Immature natural killer cell (primary cell): ENCODE data around the gene VSTM2B. TPM values are rescaled to one million over a fixed set of nuclear protein-coding genes. Genes with fewer than 3 reads are reported as not detected.

Source experiments
- DNase-seq, 3 donors: peaks; one replicate each; pipeline ENCODE4 v3.0.0; 2022; ENCODE audit warnings: mixed read lengths in 1 of 3
- H3K27ac Mint-ChIP-seq, 6 donors: one replicate each; pipeline ENCODE4 v1.8.0; 2020; ENCODE audit warnings: mixed read lengths in 6 of 6, mild to moderate bottlenecking in 5 of 6, inconsistent platforms in 4 of 6, moderate library complexity in 3 of 6
- H3K27me3 Mint-ChIP-seq, 3 donors: one replicate each; pipeline ENCODE4 v1.8.0; 2020 to 2021; ENCODE audit warnings: low read depth in 3 of 3, mild to moderate bottlenecking in 3 of 3, mixed read lengths in 3 of 3, moderate library complexity in 3 of 3, inconsistent platforms in 1 of 3
- H3K36me3 Mint-ChIP-seq, 3 donors: one replicate each; pipeline ENCODE4 v1.8.0; 2020; ENCODE audit warnings: mixed read lengths in 3 of 3, inconsistent platforms in 2 of 3, mild to moderate bottlenecking in 2 of 3
- H3K4me1 Mint-ChIP-seq, 2 donors: one replicate each; pipeline ENCODE4 v1.8.0; 2020; ENCODE audit warnings: inconsistent platforms in 2 of 2, mild to moderate bottlenecking in 2 of 2, mixed read lengths in 2 of 2, moderate library complexity in 1 of 2
- H3K4me3 Mint-ChIP-seq, 5 donors: one replicate each; pipeline ENCODE4 v1.8.0; 2020; ENCODE audit warnings: mild to moderate bottlenecking in 5 of 5, mixed read lengths in 5 of 5, inconsistent platforms in 3 of 5, moderate library complexity in 3 of 5
- H3K9me3 Mint-ChIP-seq, 6 donors: one replicate each; pipeline ENCODE4 v1.8.0; 2020; ENCODE audit warnings: mild to moderate bottlenecking in 6 of 6, mixed read lengths in 6 of 6, inconsistent platforms in 4 of 6, moderate library complexity in 3 of 6
- polyA plus RNA-seq, 3 donors: library from polyadenylated mRNA; unstranded; fragments of 300-500 nt; fragmentation: Illumina TruSeq; gene quantifications; one replicate each; pipeline ENCODE4 v1.2.3, GENCODE V29; 2021

VSTM2B gene
- polyA plus RNA-seq, 3 donors from 2014 or later: 0.41 to 0.48 TPM; not detected in 1

GRCh38 chr19:29501816-29502580 lies 23.8 kb upstream of the VSTM2B start:
- H3K27ac Mint-ChIP-seq: no peak overlapping the region
- no peak overlapping the region for H3K4me3 Mint-ChIP-seq
- H3K9me3 Mint-ChIP-seq: no peaks in the 10 kb centered on the region
- H3K36me3 Mint-ChIP-seq: no peaks in the 10 kb centered on the region
- peaks cover 0 to 3% (median 0%) of the 10 kb centered on the region in 3 donors for H3K27me3 Mint-ChIP-seq
- DNase-seq: no peak
- H3K4me1 Mint-ChIP-seq: no peaks in the 10 kb centered on the region

- no peak for DNase-seq
- Mint-ChIP-seq H3K4me3 (no peak overlapping the region), H3K27me3 (peaks cover 0 to 3% (median 0%) of the 10 kb centered on the region in 3 donors), H3K4me1 (no peaks in the 10 kb centered on the region), H3K27ac (no peak overlapping the region), H3K9me3 (no peaks in the 10 kb centered on the region), H3K36me3 (no peaks in the 10 kb centered on the region)
Observed at GRCh38 chr19:29502581-29502850, 23.3 kb upstream of the VSTM2B start.

- no peak for DNase-seq
- Mint-ChIP-seq H3K36me3 (no peaks in the 10 kb centered on the region), H3K27ac (no peak overlapping the region), H3K4me3 (no peak overlapping the region), H3K9me3 (no peaks in the 10 kb centered on the region), H3K4me1 (no peaks in the 10 kb centered on the region), H3K27me3 (peaks cover 0 to 3% (median 0%) of the 10 kb centered on the region in 3 donors)
Observed at GRCh38 chr19:29503140-29503758, 22.5 kb upstream of the VSTM2B start.

GRCh38 chr19:29503785-29504184 lies 22.0 kb upstream of the VSTM2B start:
- Mint-ChIP-seq H3K4me1 (no peaks in the 10 kb centered on the region), H3K4me3 (no peak overlapping the region), H3K9me3 (no peaks in the 10 kb centered on the region), H3K36me3 (no peaks in the 10 kb centered on the region), H3K27ac (no peak overlapping the region), H3K27me3 (peaks cover 0 to 2% (median 0%) of the 10 kb centered on the region in 3 donors)
- DNase-seq: no peak

GRCh38 chr19:29504454-29504853 lies 21.3 kb upstream of the VSTM2B start:
- Mint-ChIP-seq H3K27ac (no peak overlapping the region), H3K9me3 (no peaks in the 10 kb centered on the region)

GRCh38 chr19:29505097-29505824 lies 20.5 kb upstream of the VSTM2B start:
- H3K36me3 Mint-ChIP-seq: no peaks in the 10 kb centered on the region
- H3K27me3 Mint-ChIP-seq: peaks cover 0 to 9% (median 3%) of the 10 kb centered on the region in 3 donors
- no peak for DNase-seq
- H3K9me3 Mint-ChIP-seq: no peaks in the 10 kb centered on the region
- no peak overlapping the region for H3K27ac Mint-ChIP-seq
- no peaks in the 10 kb centered on the region for H3K4me1 Mint-ChIP-seq
- H3K4me3 Mint-ChIP-seq: no peak overlapping the region

More at GRCh38 chr19:29504454-29504853, 21.3 kb upstream of the VSTM2B start:
- Mint-ChIP-seq H3K4me3 (no peak overlapping the region), H3K4me1 (no peaks in the 10 kb centered on the region), H3K27me3 (peaks cover 0 to 6% (median 3%) of the 10 kb centered on the region in 3 donors), H3K36me3 (no peaks in the 10 kb centered on the region)
- no peak for DNase-seq

DNA sequence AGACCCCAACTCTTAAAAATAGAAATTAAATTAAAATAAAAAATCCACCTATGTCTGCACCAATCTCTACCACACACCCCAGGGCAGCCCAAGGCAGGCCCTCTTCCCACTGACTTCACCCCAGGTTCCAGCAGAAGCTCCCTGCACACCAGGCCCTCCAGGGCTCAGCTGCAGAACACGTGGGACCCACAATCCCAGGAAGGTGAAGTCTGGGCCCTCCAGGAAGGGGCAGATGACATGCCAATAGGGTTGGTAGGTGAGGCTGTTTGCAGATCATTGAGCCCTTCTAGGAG lies 19.2 kb upstream of the VSTM2B start:
- Mint-ChIP-seq H3K27ac (no peak overlapping the region), H3K4me3 (no peak overlapping the region), H3K9me3 (no peaks in the 10 kb centered on the region), H3K27me3 (peaks cover 0 to 9% (median 3%) of the 10 kb centered on the region in 3 donors), H3K36me3 (no peaks in the 10 kb centered on the region), H3K4me1 (no peaks in the 10 kb centered on the region)
- no peak for DNase-seq

DNA sequence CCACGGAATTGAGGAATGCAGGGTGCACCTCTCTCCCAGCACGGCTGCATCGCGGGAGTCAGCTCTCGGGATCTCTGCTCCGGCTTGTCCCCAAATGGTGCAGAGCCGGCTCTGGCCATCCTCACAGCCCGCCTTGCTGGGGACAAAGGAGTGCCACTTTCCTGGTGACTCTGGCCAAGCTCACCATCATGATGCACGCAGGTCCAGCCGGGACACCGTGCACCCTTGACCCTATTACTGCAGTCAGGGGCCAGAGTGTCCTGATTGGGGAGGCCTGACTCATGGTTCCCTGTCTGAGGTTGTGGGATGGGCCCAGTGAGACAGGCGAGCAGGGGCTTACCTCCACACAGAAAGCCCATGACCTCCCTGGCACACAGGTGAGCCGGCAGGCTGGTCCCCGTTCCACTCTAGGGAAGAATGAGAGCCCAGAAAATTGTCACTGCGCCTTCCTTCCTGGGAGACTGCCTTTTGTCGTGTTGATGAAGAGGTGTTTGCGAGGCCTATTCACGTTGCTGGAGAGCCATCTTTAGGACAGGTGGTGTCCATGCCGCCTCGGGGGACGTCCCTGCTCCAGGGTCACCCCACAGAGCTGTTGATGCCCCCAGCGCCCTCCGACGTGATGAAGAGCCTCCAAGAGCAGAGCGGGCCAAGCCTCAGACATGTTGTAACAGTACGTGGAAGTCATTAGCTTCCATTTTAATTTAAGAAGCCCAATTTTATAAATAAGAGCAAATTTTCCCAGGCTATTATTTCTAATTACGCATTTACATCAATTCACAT lies 18.5 kb upstream of the VSTM2B start:
- H3K27me3 Mint-ChIP-seq: peaks cover 0 to 9% (median 3%) of the 10 kb centered on the region in 3 donors
- H3K4me3 Mint-ChIP-seq: no peak overlapping the region
- no peaks in the 10 kb centered on the region for H3K4me1 Mint-ChIP-seq
- no peaks in the 10 kb centered on the region for H3K9me3 Mint-ChIP-seq
- H3K36me3 Mint-ChIP-seq: no peaks in the 10 kb centered on the region
- DNase-seq: no peak
- no peak overlapping the region for H3K27ac Mint-ChIP-seq

- Mint-ChIP-seq H3K9me3 (no peaks in the 10 kb centered on the region), H3K27ac (no peak overlapping the region), H3K4me1 (no peaks in the 10 kb centered on the region), H3K36me3 (no peaks in the 10 kb centered on the region), H3K27me3 (peaks cover 0 to 9% (median 2%) of the 10 kb centered on the region in 3 donors), H3K4me3 (no peak overlapping the region)
- DNase-seq: no peak
Observed at GRCh38 chr19:29508181-29508580, 17.6 kb upstream of the VSTM2B start.

DNA sequence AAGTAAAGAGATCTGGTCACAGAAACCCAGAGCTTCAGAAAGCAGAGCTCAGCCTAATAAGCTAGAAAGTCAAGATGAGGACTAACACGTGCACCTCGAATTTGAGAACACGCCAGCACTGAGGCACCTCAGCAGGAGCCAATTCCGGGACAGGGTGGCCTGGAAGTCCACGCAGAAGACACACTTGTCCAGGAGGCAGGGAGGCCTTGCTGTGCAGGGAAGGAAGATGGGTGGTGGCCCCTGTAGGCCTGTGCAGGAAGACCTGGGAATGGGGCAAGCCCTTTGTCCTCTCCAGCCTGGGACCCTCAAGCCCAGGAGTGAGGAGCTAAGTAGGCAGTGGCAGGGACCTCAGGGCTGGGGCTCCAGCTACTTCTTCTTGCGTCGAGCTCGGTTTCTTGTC lies 16.3 kb upstream of the VSTM2B start:
- Mint-ChIP-seq H3K4me3 (no peak overlapping the region), H3K27ac (no peak overlapping the region), H3K9me3 (no peaks in the 10 kb centered on the region), H3K27me3 (peaks cover 0 to 9% (median 2%) of the 10 kb centered on the region in 3 donors), H3K36me3 (no peaks in the 10 kb centered on the region), H3K4me1 (no peaks in the 10 kb centered on the region)
- DNase-seq: no peak

DNA sequence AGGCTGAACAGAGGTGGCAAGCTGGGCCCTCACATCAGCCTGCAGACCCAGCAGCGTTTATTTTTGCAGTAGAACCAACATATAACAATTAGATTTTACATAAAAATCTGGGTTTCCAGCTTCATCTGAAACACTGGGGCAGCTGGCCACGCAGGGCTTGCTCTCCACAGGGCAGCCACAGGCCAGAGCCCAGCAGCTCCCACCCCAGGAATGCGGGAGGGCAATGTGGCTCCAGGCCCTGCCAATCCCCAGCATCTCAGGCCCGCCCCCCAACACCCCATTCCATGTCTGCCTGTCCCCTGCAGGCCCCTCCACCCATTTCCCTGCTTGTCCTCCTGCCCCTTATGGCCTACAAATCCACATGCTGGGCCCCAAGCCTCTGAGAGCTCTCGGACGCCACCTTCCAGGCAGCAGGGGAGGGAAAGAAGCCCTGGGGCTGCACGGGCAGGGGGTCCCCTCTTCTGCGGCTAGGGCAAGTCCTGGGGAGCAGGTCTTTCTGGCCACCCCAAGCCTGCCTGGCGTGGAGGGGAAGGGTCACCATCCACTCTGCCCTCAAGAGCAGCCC lies 15.0 kb upstream of the VSTM2B start:
- H3K27me3 Mint-ChIP-seq: peaks cover 0 to 9% (median 2%) of the 10 kb centered on the region in 3 donors
- H3K4me3 Mint-ChIP-seq: no peak overlapping the region
- no peak for DNase-seq
- no peak overlapping the region for H3K27ac Mint-ChIP-seq
- no peaks in the 10 kb centered on the region for H3K36me3 Mint-ChIP-seq
- no peaks in the 10 kb centered on the region for H3K4me1 Mint-ChIP-seq
- no peaks in the 10 kb centered on the region for H3K9me3 Mint-ChIP-seq

DNA sequence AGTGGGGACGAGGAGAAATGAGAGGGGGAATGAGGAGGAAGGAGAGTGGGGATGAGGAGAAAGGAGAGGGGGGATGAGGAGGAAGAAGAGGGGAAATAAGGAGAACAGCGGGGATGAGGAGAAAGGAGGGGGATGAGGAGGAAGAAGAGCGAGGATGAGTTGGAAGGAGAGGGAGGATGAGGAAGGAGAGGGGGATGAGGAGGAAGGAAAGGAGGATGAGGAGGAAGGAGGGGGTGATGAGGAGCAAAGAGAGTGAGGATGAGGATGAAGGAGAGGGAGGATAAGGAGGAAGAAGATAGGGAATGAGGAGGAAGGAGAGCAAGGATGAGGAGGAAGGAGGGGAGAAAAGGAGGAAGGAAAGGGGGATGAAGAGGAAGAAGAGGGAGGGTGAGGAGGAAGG lies 14.0 kb upstream of the VSTM2B start:
- DNase-seq: no peak
- H3K4me1 Mint-ChIP-seq: no peaks in the 10 kb centered on the region
- no peaks in the 10 kb centered on the region for H3K36me3 Mint-ChIP-seq
- H3K27ac Mint-ChIP-seq: no peak overlapping the region
- H3K4me3 Mint-ChIP-seq: no peak overlapping the region
- H3K9me3 Mint-ChIP-seq: no peaks in the 10 kb centered on the region
- peaks cover 0 to 11% (median 2%) of the 10 kb centered on the region in 3 donors for H3K27me3 Mint-ChIP-seq

DNA sequence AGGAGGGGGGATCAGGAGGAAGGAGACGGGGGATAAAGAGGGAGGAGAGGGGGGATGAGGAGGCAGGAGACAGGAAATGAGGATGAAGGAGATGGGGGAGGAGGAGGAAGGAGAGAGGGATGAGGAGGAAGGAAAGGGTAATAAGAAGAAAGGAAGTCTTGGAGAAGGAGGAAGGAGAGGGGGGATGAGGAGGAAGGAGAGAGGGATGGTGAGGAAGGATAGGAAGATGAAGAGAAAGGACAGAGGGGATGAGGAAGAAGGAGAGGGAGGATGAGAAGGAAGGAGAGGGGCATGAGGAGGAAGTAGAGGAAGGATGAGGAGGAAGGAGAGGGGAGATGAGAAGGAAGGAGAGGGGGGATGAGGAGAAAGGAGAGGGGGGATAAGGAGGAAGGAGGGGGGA lies 13.0 kb upstream of the VSTM2B start:
- Mint-ChIP-seq H3K4me3 (no peak overlapping the region), H3K4me1 (no peaks in the 10 kb centered on the region), H3K9me3 (no peaks in the 10 kb centered on the region), H3K36me3 (no peaks in the 10 kb centered on the region), H3K27ac (no peak overlapping the region), H3K27me3 (peaks cover 0 to 11% (median 2%) of the 10 kb centered on the region in 3 donors)
- DNase-seq: no peak
